NCI-H510A (cell line): ENCODE measurements around the gene HLA-DMB.

Experiments used
- DNase-seq: peaks from one replicate; lab custom pipeline; 2025; lab: John Stamatoyannopoulos, UW

HLA-DMB gene

GRCh38 chr6:32906539-32906938, 34.3 kb downstream of the HLA-DMB start:
- no peak for DNase-seq

- no peak for DNase-seq
These were observed 35.8 kb downstream of the HLA-DMB start for GRCh38 chr6:32905078-32905477.

GRCh38 chr6:32903952-32904351, 36.9 kb downstream of the HLA-DMB start:
- DNase-seq, result no peak

GRCh38 chr6:32895006-32895345, 45.9 kb downstream of the HLA-DMB start:
- no peak for DNase-seq

- peak; percentile 89 for DNase-seq
These were observed 46.5 kb downstream of the HLA-DMB start for GRCh38 chr6:32894085-32895005.

- DNase-seq, result no peak
These were observed 50.0 kb downstream of the HLA-DMB start for GRCh38 chr6:32890831-32891230.

GRCh38 chr6:32889533-32889932, 51.3 kb downstream of the HLA-DMB start:
- DNase-seq, result no peak

GRCh38 chr6:32888576-32888975, 52.3 kb downstream of the HLA-DMB start:
- no peak for DNase-seq

- no peak for DNase-seq
These were observed 53.2 kb downstream of the HLA-DMB start for GRCh38 chr6:32887616-32888015.

- no peak for DNase-seq
These were observed 54.0 kb downstream of the HLA-DMB start for GRCh38 chr6:32886681-32887383.

- DNase-seq, result peak; percentile 33
These were observed 55.0 kb downstream of the HLA-DMB start for GRCh38 chr6:32885698-32886286.
